RWPE1 (cell line): ENCODE data around the gene FKBP2.

Source experiments
- CTCF ChIA-PET: fragments of 350-600 bp; sonication (Branson Sonifier 250); formaldehyde crosslinking; extraction: SDS; loops from one replicate; lab custom pipeline; 2021; lab: Yijun Ruan, JAX
- POLR2A ChIA-PET: fragments of 400-600 bp; formaldehyde crosslinking; extraction: SDS; loops from one replicate; lab custom pipeline; 2020; ENCODE audit warnings: antibody characterized with exemption; ENCODE audit not compliant: low non-redundant PET; lab: Yijun Ruan, JAX
- DNase-seq: peaks from one replicate; pipeline ENCODE4 v3.0.0; 2012; ENCODE audit warnings: low spot score
- H3K27ac ChIP-seq: fragments of 450-650 bp; 2 replicates; pipeline ENCODE4 v1.5.1; 2017
- CTCF ChIP-seq: fragments of 450-650 bp; conservative IDR thresholded peaks from 2 replicates; pipeline ENCODE4 v1.5.1; 2017; ENCODE audit warnings: low read depth, mild to moderate bottlenecking

Gene FKBP2

GRCh38 chr11:64249563-64250414, 8.9 kb downstream of the FKBP2 start:
- peak overlapping the region; percentile 98 for H3K27ac ChIP-seq
- ChIA-PET POLR2A (interaction anchor here (0.5 to 0.7 kb wide), 3 partner anchors 9 to 19 kb away, joined by 3 read pairs; partner anchors contain the start of gene FKBP2), CTCF (interaction anchor here (0.6 to 2.7 kb wide), 7 partner anchors 7 to 65 kb away, joined by 3 to 19 read pairs (median 6); partner anchors contain the start of genes NUDT22 and TRPT1)
- no peak for DNase-seq
- no peak for TF ChIP-seq CTCF

- CTCF ChIA-PET: interaction anchor here (0.6 to 2.7 kb wide), 10 partner anchors 8 to 102 kb away, joined by 3 to 19 read pairs (median 6); no protein-coding TSS in a partner anchor
- POLR2A ChIA-PET: interaction anchor here (0.6 to 0.7 kb wide), 2 partner anchors 9 to 18 kb away, joined by 3 read pairs; partner anchors contain the start of gene FKBP2
- peak overlapping the region; percentile 98 for H3K27ac ChIP-seq
- no peak for DNase-seq
- TF ChIP-seq CTCF: no peak
These were observed 9.6 kb downstream of the FKBP2 start for GRCh38 chr11:64250415-64251015.

GRCh38 chr11:64251016-64251752, 10.3 kb downstream of the FKBP2 start, which contains the start of gene PLCB3:
Gene PLCB3, plus strand, starts transcription at chr11:64251530. Its CDS starts 120 bp downstream, at chr11:64251650.
- CTCF ChIA-PET: interaction anchor here (0.6 to 2.7 kb wide), 10 partner anchors 12 to 101 kb away, joined by 3 to 19 read pairs (median 4); no protein-coding TSS in a partner anchor
- no peak for DNase-seq
- peak; percentile 87 for TF ChIP-seq CTCF
- POLR2A ChIA-PET: interaction anchor here (1.4 kb wide), 1 partner anchor 16 kb away, joined by 4 read pairs; no protein-coding TSS in a partner anchor
- peak within 1 kb of the TSS; percentile 98 for H3K27ac ChIP-seq

GRCh38 chr11:64251753-64252002, 10.8 kb downstream of the FKBP2 start:
- peak overlapping the region; percentile 98 for H3K27ac ChIP-seq
- CTCF ChIA-PET: interaction anchor here (0.6 to 2.7 kb wide), 6 partner anchors 12 to 50 kb away, joined by 3 to 19 read pairs (median 4); no protein-coding TSS in a partner anchor
- POLR2A ChIA-PET: interaction anchor here (1.4 kb wide), 1 partner anchor 16 kb away, joined by 4 read pairs; no protein-coding TSS in a partner anchor
- no peak for DNase-seq
- no peak for TF ChIP-seq CTCF

- peak; percentile 47 for TF ChIP-seq CTCF
- ChIA-PET CTCF (interaction anchor here (0.6 to 2.7 kb wide), 9 partner anchors 9 to 66 kb away, joined by 3 to 19 read pairs (median 3); partner anchors contain the start of gene STIP1), POLR2A (interaction anchor here (0.6 to 1.4 kb wide), 3 partner anchors 11 to 17 kb away, joined by 4 read pairs; partner anchors contain the start of gene FKBP2)
- peak overlapping the region; percentile 98 for H3K27ac ChIP-seq
- no peak for DNase-seq
These were observed 11.3 kb downstream of the FKBP2 start for GRCh38 chr11:64252003-64252872.
